Measurements from ENCODE around the gene ATG5. TPM values are rescaled to one million over a fixed set of nuclear protein-coding genes. Genes with fewer than 3 reads are reported as not detected.

The ATG5 gene
- total RNA-seq, 1 donor from 2014 or later: 39.3 TPM

DNA sequence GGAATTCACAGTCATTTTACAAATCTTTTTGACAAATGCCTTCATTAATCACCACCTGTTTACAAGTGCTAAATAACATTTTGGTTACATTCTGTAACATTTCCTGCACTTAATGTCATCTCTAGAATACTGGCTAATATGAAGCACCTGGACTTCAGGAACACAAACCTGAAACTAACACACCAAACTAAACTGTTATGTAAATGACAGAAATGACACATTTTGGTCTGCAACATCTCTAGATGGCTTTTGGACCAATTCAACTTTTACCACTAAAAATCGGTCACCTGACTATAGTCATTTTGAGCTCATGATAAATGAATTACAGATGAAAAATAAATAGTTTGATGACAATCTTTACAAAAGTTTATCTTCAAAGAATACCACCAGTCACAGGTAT is 80.6 kb downstream of the ATG5 start:
- Histone ChIP-seq H3K79me2 (ENCODE audit: insufficient read depth, low read length) (peaks cover 7% of the 10 kb centered on the region), H3K4me3 (ENCODE audit: insufficient read depth, low read depth, low read length) (no peak overlapping the region), H2AFZ (ENCODE audit: low read depth, low read length) (no peak overlapping the region), H3K9me3 (ENCODE audit: insufficient read depth, low read depth, low read length) (no peaks in the 10 kb centered on the region), H3K4me2 (ENCODE audit: low read length) (no peak overlapping the region), H3K36me3 (ENCODE audit: insufficient read depth, low read length) (no peaks in the 10 kb centered on the region), H3K27me3 (ENCODE audit: insufficient read depth, low read length) (no peaks in the 10 kb centered on the region), H4K20me1 (ENCODE audit: insufficient read depth, low read length) (no peaks in the 10 kb centered on the region), H3K27ac (ENCODE audit: low read depth, low read length) (no peak overlapping the region), H3K4me1 (ENCODE audit: insufficient read depth, low read length) (peaks cover 4% of the 10 kb centered on the region), H3K9ac (ENCODE audit: low read length) (no peak overlapping the region)
- TF ChIP-seq EZH2 (IDR thresholded peaks at IDR 0.05; ENCODE audit: insufficient read depth, low read length): no peak
- TF ChIP-seq, protein P1, sequence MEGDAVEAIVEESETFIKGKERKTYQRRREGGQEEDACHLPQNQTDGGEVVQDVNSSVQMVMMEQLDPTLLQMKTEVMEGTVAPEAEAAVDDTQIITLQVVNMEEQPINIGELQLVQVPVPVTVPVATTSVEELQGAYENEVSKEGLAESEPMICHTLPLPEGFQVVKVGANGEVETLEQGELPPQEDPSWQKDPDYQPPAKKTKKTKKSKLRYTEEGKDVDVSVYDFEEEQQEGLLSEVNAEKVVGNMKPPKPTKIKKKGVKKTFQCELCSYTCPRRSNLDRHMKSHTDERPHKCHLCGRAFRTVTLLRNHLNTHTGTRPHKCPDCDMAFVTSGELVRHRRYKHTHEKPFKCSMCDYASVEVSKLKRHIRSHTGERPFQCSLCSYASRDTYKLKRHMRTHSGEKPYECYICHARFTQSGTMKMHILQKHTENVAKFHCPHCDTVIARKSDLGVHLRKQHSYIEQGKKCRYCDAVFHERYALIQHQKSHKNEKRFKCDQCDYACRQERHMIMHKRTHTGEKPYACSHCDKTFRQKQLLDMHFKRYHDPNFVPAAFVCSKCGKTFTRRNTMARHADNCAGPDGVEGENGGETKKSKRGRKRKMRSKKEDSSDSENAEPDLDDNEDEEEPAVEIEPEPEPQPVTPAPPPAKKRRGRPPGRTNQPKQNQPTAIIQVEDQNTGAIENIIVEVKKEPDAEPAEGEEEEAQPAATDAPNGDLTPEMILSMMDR (IDR thresholded peaks at IDR 0.05; ENCODE audit: insufficient read depth, low read depth, low read length): no peak
- H3K4me3 Mint-ChIP-seq (ENCODE audit: unreplicated experiment): no peak overlapping the region
- no peaks in the 10 kb centered on the region for H3K4me1 Mint-ChIP-seq (ENCODE audit: low read depth, unreplicated experiment)
- H3K27ac Mint-ChIP-seq (ENCODE audit: unreplicated experiment): no peak overlapping the region
- FAIRE-seq (no peak), DNase-seq (ENCODE audit: low read depth) (no peak)
- H3K36me3 Mint-ChIP-seq (ENCODE audit: low read depth, unreplicated experiment): peaks cover 2% of the 10 kb centered on the region
- H3K27me3 Mint-ChIP-seq (ENCODE audit: low read depth, unreplicated experiment): no peaks in the 10 kb centered on the region
- no peaks in the 10 kb centered on the region for H3K9me3 Mint-ChIP-seq (ENCODE audit: unreplicated experiment)

DNA sequence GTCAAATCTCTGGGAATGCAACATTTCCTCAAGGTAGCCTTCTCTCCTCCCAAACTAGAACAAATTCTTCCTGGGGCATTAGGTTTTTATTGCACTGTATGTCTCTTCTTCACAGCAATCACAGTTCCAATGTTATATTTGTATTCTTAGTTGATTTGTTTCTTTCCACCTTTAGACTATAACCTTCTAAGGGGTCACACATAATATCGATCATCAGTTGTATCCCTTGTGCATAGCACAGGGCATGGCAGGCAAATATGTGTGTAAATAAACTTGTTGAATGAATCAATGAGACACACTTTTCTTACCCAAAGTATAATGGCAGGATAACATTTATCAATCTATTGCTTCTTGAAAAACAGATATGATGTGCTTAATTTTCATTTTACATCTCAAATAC is 81.0 kb downstream of the ATG5 start:
- no peak overlapping the region for H2AFZ ChIP-seq (ENCODE audit: low read depth, low read length)
- H3K9ac ChIP-seq (ENCODE audit: low read length): no peak overlapping the region
- no peak overlapping the region for H3K4me3 Mint-ChIP-seq (ENCODE audit: unreplicated experiment)
- FAIRE-seq (no peak), DNase-seq (ENCODE audit: low read depth) (no peak)
- peaks cover 7% of the 10 kb centered on the region for H3K79me2 ChIP-seq (ENCODE audit: insufficient read depth, low read length)
- H3K9me3 Mint-ChIP-seq (ENCODE audit: unreplicated experiment): no peaks in the 10 kb centered on the region
- H3K27me3 ChIP-seq (ENCODE audit: insufficient read depth, low read length): no peaks in the 10 kb centered on the region
- no peak overlapping the region for H3K4me3 ChIP-seq (ENCODE audit: insufficient read depth, low read depth, low read length)
- H4K20me1 ChIP-seq (ENCODE audit: insufficient read depth, low read length): no peaks in the 10 kb centered on the region
- no peak overlapping the region for H3K27ac Mint-ChIP-seq (ENCODE audit: unreplicated experiment)
- H3K4me2 ChIP-seq (ENCODE audit: low read length): no peak overlapping the region
- peaks cover 4% of the 10 kb centered on the region for H3K4me1 ChIP-seq (ENCODE audit: insufficient read depth, low read length)
- no peak overlapping the region for H3K27ac ChIP-seq (ENCODE audit: low read depth, low read length)
- no peaks in the 10 kb centered on the region for H3K36me3 ChIP-seq (ENCODE audit: insufficient read depth, low read length)
- no peaks in the 10 kb centered on the region for H3K9me3 ChIP-seq (ENCODE audit: insufficient read depth, low read depth, low read length)
- no peaks in the 10 kb centered on the region for H3K4me1 Mint-ChIP-seq (ENCODE audit: low read depth, unreplicated experiment)
- no peaks in the 10 kb centered on the region for H3K27me3 Mint-ChIP-seq (ENCODE audit: low read depth, unreplicated experiment)
- TF ChIP-seq, protein P1 (IDR thresholded peaks at IDR 0.05; ENCODE audit: insufficient read depth, low read depth, low read length): no peak
- no peak for TF ChIP-seq EZH2 (IDR thresholded peaks at IDR 0.05; ENCODE audit: insufficient read depth, low read length)
- H3K36me3 Mint-ChIP-seq (ENCODE audit: low read depth, unreplicated experiment): peaks cover 2% of the 10 kb centered on the region

DNA sequence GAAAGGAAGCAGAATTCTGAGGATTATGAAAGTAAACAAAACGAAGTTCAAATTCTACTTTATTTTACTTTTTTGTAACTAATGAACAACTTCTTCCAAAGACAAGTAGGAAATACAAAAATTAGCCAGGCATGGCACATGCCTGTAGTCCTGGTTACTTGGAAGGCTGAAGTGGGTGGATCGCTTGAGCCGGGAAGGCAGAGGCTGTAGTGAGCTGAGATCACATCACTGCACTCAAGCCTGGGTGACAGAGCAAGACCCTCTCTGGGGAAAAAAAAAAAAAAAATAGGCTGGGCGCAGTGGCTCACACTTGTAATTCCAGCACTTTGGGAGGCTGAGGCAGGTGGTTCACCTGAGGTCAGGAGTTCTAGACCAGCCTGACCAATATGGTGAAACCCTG is 82.3 kb downstream of the ATG5 start:
- peaks cover 4% of the 10 kb centered on the region for H3K4me1 ChIP-seq (ENCODE audit: insufficient read depth, low read length)
- no peaks in the 10 kb centered on the region for H3K36me3 ChIP-seq (ENCODE audit: insufficient read depth, low read length)
- DNase-seq (ENCODE audit: low read depth) (no peak), FAIRE-seq (no peak)
- H3K9me3 ChIP-seq (ENCODE audit: insufficient read depth, low read depth, low read length): no peaks in the 10 kb centered on the region
- TF ChIP-seq EZH2 (IDR thresholded peaks at IDR 0.05; ENCODE audit: insufficient read depth, low read length): no peak
- TF ChIP-seq, protein P1 (IDR thresholded peaks at IDR 0.05; ENCODE audit: insufficient read depth, low read depth, low read length): no peak
- Mint-ChIP-seq H3K36me3 (ENCODE audit: low read depth, unreplicated experiment) (peaks cover 2% of the 10 kb centered on the region), H3K4me3 (ENCODE audit: unreplicated experiment) (no peak overlapping the region), H3K4me1 (ENCODE audit: low read depth, unreplicated experiment) (no peaks in the 10 kb centered on the region), H3K27me3 (ENCODE audit: low read depth, unreplicated experiment) (no peaks in the 10 kb centered on the region), H3K27ac (ENCODE audit: unreplicated experiment) (no peak overlapping the region), H3K9me3 (ENCODE audit: unreplicated experiment) (no peaks in the 10 kb centered on the region)
- no peak overlapping the region for H3K27ac ChIP-seq (ENCODE audit: low read depth, low read length)
- H4K20me1 ChIP-seq (ENCODE audit: insufficient read depth, low read length): no peaks in the 10 kb centered on the region
- H3K4me2 ChIP-seq (ENCODE audit: low read length): no peak overlapping the region
- H3K27me3 ChIP-seq (ENCODE audit: insufficient read depth, low read length): no peaks in the 10 kb centered on the region
- no peak overlapping the region for H3K4me3 ChIP-seq (ENCODE audit: insufficient read depth, low read depth, low read length)
- H3K9ac ChIP-seq (ENCODE audit: low read length): no peak overlapping the region
- H2AFZ ChIP-seq (ENCODE audit: low read depth, low read length): no peak overlapping the region
- H3K79me2 ChIP-seq (ENCODE audit: insufficient read depth, low read length): peaks cover 5% of the 10 kb centered on the region
